ENCODE data around the gene FDX1. TPM values are rescaled to one million over a fixed set of nuclear protein-coding genes. Genes with fewer than 3 reads are reported as not detected.
"Not testable (repeated sequence)": the region's sequence is repeated elsewhere in the genome, so short reads cannot be mapped to it uniquely, and the experiment has no call there.

FDX1 gene, protein sequence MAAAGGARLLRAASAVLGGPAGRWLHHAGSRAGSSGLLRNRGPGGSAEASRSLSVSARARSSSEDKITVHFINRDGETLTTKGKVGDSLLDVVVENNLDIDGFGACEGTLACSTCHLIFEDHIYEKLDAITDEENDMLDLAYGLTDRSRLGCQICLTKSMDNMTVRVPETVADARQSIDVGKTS
- 24.0 and 30.4 TPM in 2 replicates for total RNA-seq (2014; rRNA removed; shearing (Covaris generic); ENCODE audit: low replicate concordance)

DNA sequence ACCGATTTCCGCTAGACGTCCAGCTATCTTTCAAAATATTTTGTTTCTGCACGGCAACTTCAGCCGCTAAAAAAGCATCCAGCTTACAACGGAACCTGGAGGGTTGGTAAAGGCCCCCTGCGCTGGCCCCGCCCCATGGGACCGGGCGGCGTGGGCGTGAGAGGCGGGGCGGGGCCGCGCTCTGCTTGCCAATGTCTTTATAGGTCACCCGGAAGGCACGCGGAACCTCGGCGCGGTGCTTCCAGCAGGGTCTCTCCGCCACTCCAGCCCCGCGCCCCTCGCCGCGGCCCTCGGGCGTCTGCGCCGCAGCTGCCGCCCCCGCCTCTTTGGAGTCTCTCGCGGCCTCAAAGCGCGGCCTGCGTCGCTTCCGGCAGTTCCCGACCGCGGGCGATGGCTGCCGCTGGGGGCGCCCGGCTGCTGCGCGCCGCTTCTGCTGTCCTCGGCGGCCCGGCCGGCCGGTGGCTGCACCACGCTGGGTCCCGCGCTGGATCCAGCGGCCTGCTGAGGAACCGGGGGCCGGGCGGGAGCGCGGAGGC is at the start of gene FDX1:
FDX1 (plus strand) TSS at position 218 of the 536 bp plus-strand sequence; CDS start at position 391, 173 bp downstream.
- Histone ChIP-seq H3K9me3 (ENCODE audit: low read length) (no peaks in the 10 kb centered on the region), H3K4me3 (ENCODE audit: low read length) (peak within 1 kb of the TSS; percentile 81), H3K27ac (ENCODE audit: low read length) (peak within 1 kb of the TSS; percentile 8), H3K79me2 (ENCODE audit: low read length) (peaks cover 44% of the 10 kb centered on the region), H3K27me3 (ENCODE audit: low read length) (no peaks in the 10 kb centered on the region), H3K36me3 (ENCODE audit: insufficient read depth, low read length) (no peaks in the 10 kb centered on the region), H3K4me1 (ENCODE audit: low read length) (peaks cover 33% of the 10 kb centered on the region), H3K9me2 (replicated peaks; ENCODE audit: insufficient read depth, low read length) (no peaks in the 10 kb centered on the region), H4K20me1 (ENCODE audit: insufficient read depth, low read depth, low read length) (peaks cover 29% of the 10 kb centered on the region), H2AFZ (ENCODE audit: low read length) (peak within 1 kb of the TSS; percentile 90), H3K4me2 (ENCODE audit: low read depth, low read length, poor library complexity, severe bottlenecking) (peak within 1 kb of the TSS; percentile 79), H3K9ac (ENCODE audit: low read length) (peak within 1 kb of the TSS; percentile 77)
- DNase-seq = peak; percentile 97

DNA sequence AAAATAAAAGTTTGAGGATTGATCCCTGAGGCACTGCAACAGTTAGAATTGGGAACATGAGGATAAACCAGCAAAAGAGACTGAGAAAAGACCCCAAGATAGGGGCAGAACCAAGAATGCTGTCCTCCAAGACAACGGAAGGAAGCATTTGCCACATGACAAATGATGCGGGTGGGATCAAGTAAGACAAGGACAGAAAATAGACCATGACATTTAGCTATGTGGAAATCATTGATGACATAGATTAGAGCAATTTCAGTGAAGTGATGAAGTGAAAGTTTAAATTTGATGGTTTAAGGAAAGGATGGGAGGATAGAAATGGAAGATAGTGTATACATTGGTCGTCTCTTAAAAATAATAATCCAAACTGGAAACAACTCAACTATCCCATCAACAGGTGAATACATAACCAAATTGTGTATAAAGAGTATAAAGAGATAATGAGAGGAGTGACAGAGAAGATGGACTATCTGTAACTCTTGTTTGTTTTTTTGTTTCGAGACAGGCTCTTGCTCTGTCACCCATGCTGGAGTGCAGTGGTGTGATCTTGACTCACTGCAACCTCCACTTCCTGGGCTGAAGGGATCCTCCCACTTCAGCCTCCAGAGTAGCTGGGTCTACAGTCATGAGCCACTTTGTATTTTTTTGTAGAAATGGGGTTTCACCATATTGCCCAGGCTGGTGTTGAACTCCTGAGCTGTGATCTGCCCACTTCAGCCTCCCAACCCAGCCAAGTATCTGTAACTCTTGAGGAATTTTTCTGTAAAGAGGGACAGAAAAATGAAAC is 48.7 kb upstream of the FDX1 start:
- H3K4me3 ChIP-seq (ENCODE audit: low read length) = no peak overlapping the region

DNA sequence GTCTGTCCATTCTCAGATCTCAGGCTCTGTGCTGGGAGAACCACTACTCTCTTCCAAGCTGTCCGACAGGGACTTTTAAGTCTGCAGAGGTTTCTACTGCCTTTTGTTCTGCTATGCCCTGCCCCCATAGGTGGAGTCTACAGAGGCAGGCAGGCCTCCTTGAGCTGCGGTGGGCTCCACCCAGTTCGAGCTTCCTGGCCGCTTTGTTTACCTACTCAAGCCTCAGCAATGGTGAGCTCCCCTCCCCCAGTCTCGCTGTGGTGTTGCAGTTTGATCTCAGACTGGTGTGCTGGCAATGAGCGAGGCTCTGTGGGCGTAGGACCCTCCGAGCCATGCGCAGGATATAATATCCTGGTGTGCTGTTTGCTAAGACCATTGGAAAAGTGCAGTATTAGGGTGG is 41.5 kb upstream of the FDX1 start:
- H3K4me1 ChIP-seq (ENCODE audit: low read length); H3K79me2 ChIP-seq (ENCODE audit: low read length); H4K20me1 ChIP-seq (ENCODE audit: insufficient read depth, low read depth, low read length); H3K27me3 ChIP-seq (ENCODE audit: low read length); H2AFZ ChIP-seq (ENCODE audit: low read length); H3K4me3 ChIP-seq (ENCODE audit: low read length); DNase-seq; H3K9me3 ChIP-seq (ENCODE audit: low read length); H3K4me2 ChIP-seq (ENCODE audit: low read depth, low read length, poor library complexity, severe bottlenecking); H3K27ac ChIP-seq (ENCODE audit: low read length); H3K9me2 ChIP-seq (replicated peaks; ENCODE audit: insufficient read depth, low read length); H3K9ac ChIP-seq (ENCODE audit: low read length); H3K36me3 ChIP-seq (ENCODE audit: insufficient read depth, low read length): not testable (repeated sequence)

More for the DNA sequence above, 48.7 kb upstream of the FDX1 start:
- H3K36me3 ChIP-seq (ENCODE audit: insufficient read depth, low read length) = no peaks in the 10 kb centered on the region
- no peaks in the 10 kb centered on the region for H3K79me2 ChIP-seq (ENCODE audit: low read length)
- DNase-seq = no peak
- no peak overlapping the region for H3K4me2 ChIP-seq (ENCODE audit: low read depth, low read length, poor library complexity, severe bottlenecking)
- H3K27me3 ChIP-seq (ENCODE audit: low read length) = no peaks in the 10 kb centered on the region
- H3K9ac ChIP-seq (ENCODE audit: low read length) = no peak overlapping the region
- H2AFZ ChIP-seq (ENCODE audit: low read length) = no peak overlapping the region
- no peaks in the 10 kb centered on the region for H3K4me1 ChIP-seq (ENCODE audit: low read length)
- no peaks in the 10 kb centered on the region for H3K9me3 ChIP-seq (ENCODE audit: low read length)
- no peak overlapping the region for H3K27ac ChIP-seq (ENCODE audit: low read length)
- no peaks in the 10 kb centered on the region for H3K9me2 ChIP-seq (replicated peaks; ENCODE audit: insufficient read depth, low read length)
- H4K20me1 ChIP-seq (ENCODE audit: insufficient read depth, low read depth, low read length) = no peaks in the 10 kb centered on the region

GRCh38 chr11:110389965-110390364 is 39.8 kb upstream of the FDX1 start:
- no peak overlapping the region for H3K4me3 ChIP-seq (ENCODE audit: low read length)
- no peaks in the 10 kb centered on the region for H3K27me3 ChIP-seq (ENCODE audit: low read length)
- H3K9me2 ChIP-seq (replicated peaks; ENCODE audit: insufficient read depth, low read length) = no peaks in the 10 kb centered on the region
- H2AFZ ChIP-seq (ENCODE audit: low read length) = no peak overlapping the region
- H3K4me1 ChIP-seq (ENCODE audit: low read length) = no peaks in the 10 kb centered on the region
- H3K4me2 ChIP-seq (ENCODE audit: low read depth, low read length, poor library complexity, severe bottlenecking) = no peak overlapping the region
- no peak for DNase-seq
- no peaks in the 10 kb centered on the region for H3K79me2 ChIP-seq (ENCODE audit: low read length)
- no peaks in the 10 kb centered on the region for H4K20me1 ChIP-seq (ENCODE audit: insufficient read depth, low read depth, low read length)
- H3K36me3 ChIP-seq (ENCODE audit: insufficient read depth, low read length) = no peaks in the 10 kb centered on the region
- no peaks in the 10 kb centered on the region for H3K9me3 ChIP-seq (ENCODE audit: low read length)
- H3K9ac ChIP-seq (ENCODE audit: low read length) = no peak overlapping the region
- no peak overlapping the region for H3K27ac ChIP-seq (ENCODE audit: low read length)

DNA sequence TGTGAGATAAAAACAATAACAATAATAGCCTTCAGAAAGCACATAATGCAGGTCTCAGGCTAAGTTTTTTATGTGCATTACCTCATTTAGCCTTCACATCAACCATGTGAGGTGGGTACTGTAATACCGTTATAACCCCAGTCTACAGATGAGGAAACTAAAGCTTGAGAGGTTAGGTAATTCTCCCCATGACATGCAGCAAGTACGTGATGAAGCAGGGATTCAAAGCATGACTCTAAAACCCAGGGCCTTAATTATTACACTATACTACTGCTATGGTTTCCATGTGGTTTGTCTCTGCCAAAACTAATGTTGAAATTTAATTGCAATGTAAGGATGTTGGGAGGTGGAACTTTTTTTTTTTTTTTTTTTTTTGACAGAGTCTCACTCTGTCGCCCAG is 37.7 kb upstream of the FDX1 start:
- Histone ChIP-seq H3K9ac (ENCODE audit: low read length) (no peak overlapping the region), H3K27me3 (ENCODE audit: low read length) (no peaks in the 10 kb centered on the region), H4K20me1 (ENCODE audit: insufficient read depth, low read depth, low read length) (no peaks in the 10 kb centered on the region), H3K4me3 (ENCODE audit: low read length) (no peak overlapping the region), H3K27ac (ENCODE audit: low read length) (no peak overlapping the region), H3K4me2 (ENCODE audit: low read depth, low read length, poor library complexity, severe bottlenecking) (no peak overlapping the region), H3K4me1 (ENCODE audit: low read length) (no peaks in the 10 kb centered on the region), H3K79me2 (ENCODE audit: low read length) (no peaks in the 10 kb centered on the region), H3K36me3 (ENCODE audit: insufficient read depth, low read length) (no peaks in the 10 kb centered on the region), H3K9me2 (replicated peaks; ENCODE audit: insufficient read depth, low read length) (no peaks in the 10 kb centered on the region), H2AFZ (ENCODE audit: low read length) (no peak overlapping the region), H3K9me3 (ENCODE audit: low read length) (no peaks in the 10 kb centered on the region)
- no peak for DNase-seq

DNA sequence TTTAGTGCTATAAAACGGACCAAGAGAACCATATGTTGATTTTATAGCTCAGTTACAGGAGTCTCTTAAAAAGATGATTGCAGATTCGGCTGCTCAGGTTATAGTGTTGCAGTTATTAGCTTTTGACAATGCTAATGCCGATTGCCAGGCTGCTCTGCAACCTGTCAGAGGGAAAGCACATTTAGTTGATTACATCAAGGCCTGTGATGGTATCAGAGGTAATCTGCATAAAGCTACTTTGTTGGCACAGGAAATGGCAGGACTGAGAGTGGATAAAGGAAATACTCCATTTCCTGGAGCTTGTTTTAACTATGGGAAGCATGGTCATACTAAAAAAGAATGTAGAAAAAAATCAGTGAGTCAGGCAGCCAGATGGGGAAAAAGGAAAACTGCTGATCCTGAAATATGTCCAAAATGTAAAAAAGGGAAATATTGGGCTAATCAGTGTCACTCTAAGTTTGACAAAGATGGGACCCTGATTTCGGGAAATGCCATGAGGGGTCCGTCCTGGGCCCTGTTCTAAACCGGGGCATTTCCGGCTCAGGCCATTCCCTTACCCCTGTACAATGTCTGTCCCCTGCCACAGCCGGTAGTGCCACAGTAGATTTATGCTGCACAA is 32.0 kb upstream of the FDX1 start:
- H3K4me1 ChIP-seq (ENCODE audit: low read length); H3K79me2 ChIP-seq (ENCODE audit: low read length); H3K36me3 ChIP-seq (ENCODE audit: insufficient read depth, low read length); H3K9me3 ChIP-seq (ENCODE audit: low read length); H3K4me3 ChIP-seq (ENCODE audit: low read length); H3K27me3 ChIP-seq (ENCODE audit: low read length); H3K9ac ChIP-seq (ENCODE audit: low read length); DNase-seq; H3K27ac ChIP-seq (ENCODE audit: low read length); H4K20me1 ChIP-seq (ENCODE audit: insufficient read depth, low read depth, low read length); H3K4me2 ChIP-seq (ENCODE audit: low read depth, low read length, poor library complexity, severe bottlenecking); H2AFZ ChIP-seq (ENCODE audit: low read length); H3K9me2 ChIP-seq (replicated peaks; ENCODE audit: insufficient read depth, low read length): not testable (repeated sequence)

DNA sequence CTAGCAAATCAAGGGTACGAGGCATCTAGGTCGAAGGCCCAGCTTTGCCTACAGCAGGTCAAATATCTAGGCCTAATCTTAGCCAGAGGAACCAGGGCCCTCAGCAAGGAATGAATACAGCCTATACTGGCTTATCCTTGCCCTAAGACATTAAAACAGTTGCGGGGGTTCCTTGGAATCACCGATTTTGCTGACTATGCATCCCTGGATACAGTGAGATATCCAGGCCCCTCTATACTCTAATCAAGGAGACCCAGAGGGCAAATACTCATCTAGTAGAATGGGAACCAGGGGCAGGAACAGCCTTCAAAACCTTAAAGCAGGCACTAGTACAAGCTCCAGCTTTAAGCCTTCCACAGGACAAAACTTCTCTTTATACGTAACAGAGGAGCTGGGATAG is 26.2 kb upstream of the FDX1 start:
- not testable (repeated sequence) for H3K36me3 ChIP-seq (ENCODE audit: insufficient read depth, low read length); H3K79me2 ChIP-seq (ENCODE audit: low read length); H3K4me1 ChIP-seq (ENCODE audit: low read length); H3K9me2 ChIP-seq (replicated peaks; ENCODE audit: insufficient read depth, low read length); H3K27me3 ChIP-seq (ENCODE audit: low read length); H2AFZ ChIP-seq (ENCODE audit: low read length); DNase-seq; H3K4me3 ChIP-seq (ENCODE audit: low read length); H3K9me3 ChIP-seq (ENCODE audit: low read length); H3K27ac ChIP-seq (ENCODE audit: low read length); H3K9ac ChIP-seq (ENCODE audit: low read length); H3K4me2 ChIP-seq (ENCODE audit: low read depth, low read length, poor library complexity, severe bottlenecking); H4K20me1 ChIP-seq (ENCODE audit: insufficient read depth, low read depth, low read length)

DNA sequence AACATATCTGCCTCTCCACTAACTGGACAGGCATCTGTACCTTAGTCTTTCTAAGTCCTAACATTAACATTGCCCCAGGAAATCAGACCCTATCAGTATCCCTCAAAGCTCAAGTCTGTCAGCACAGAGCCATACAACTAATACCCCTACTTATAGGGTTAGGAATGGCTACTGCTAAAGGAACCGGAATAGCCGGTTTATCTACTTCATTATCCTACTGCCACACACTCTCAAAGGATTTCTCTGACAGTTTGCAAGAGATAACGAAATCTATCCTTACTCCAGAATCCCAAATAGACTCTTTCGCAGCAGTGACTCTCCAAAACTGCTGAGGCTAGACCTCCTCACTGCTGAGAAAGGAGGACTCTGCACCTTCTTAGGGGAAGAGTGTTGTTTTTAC is 24.1 kb upstream of the FDX1 start:
- H3K9ac ChIP-seq (ENCODE audit: low read length); H3K4me1 ChIP-seq (ENCODE audit: low read length); H4K20me1 ChIP-seq (ENCODE audit: insufficient read depth, low read depth, low read length); H3K4me3 ChIP-seq (ENCODE audit: low read length); H3K9me2 ChIP-seq (replicated peaks; ENCODE audit: insufficient read depth, low read length); H2AFZ ChIP-seq (ENCODE audit: low read length); H3K36me3 ChIP-seq (ENCODE audit: insufficient read depth, low read length); H3K9me3 ChIP-seq (ENCODE audit: low read length); H3K27ac ChIP-seq (ENCODE audit: low read length); DNase-seq; H3K4me2 ChIP-seq (ENCODE audit: low read depth, low read length, poor library complexity, severe bottlenecking); H3K79me2 ChIP-seq (ENCODE audit: low read length); H3K27me3 ChIP-seq (ENCODE audit: low read length): not testable (repeated sequence)

Measured in Karpas-422 (cell line).